HL-60 (cell line): ENCODE data around the gene PLA2G6.
"Not testable (repeated sequence)": the region's sequence is repeated elsewhere in the genome, so short reads cannot be mapped to it uniquely, and the experiment has no call there.

Experiments used
- DNase-seq, 2 experiments: peaks; one replicate each; pipeline ENCODE4 v3.0.0-alpha.2; 2010 to 2020; ENCODE audit warnings: low read depth in 1 of 2, low spot score in 1 of 2
- H3K27ac ChIP-seq: fragments of 250-450 bp; sonication (Bioruptor Pico); replicated peaks from 2 replicates; pipeline ENCODE4 v1.5.1; 2020; ENCODE audit warnings: mild to moderate bottlenecking, moderate library complexity
- H3K27me3 ChIP-seq: fragments of 250-450 bp; sonication (Bioruptor Pico); 2 replicates; pipeline ENCODE4 v1.5.1; 2021; ENCODE audit warnings: mild to moderate bottlenecking, moderate library complexity; ENCODE audit not compliant: insufficient read depth, poor library complexity, severe bottlenecking
- H3K4me3 ChIP-seq: replicated peaks from 2 replicates; pipeline ENCODE4 v1.5.1; 2011; ENCODE audit warnings: mild to moderate bottlenecking, control low read depth, low read length; ENCODE audit not compliant: insufficient read depth
- CTCF ChIP-seq: IDR thresholded peaks from one replicate; pipeline ENCODE4 v1.5.1; 2011; ENCODE audit warnings: low read length, control low read depth, inconsistent platforms; ENCODE audit not compliant: insufficient read depth
- GABPA ChIP-seq: IDR thresholded peaks from 2 replicates; pipeline ENCODE4 v1.6.1; 2012; ENCODE audit warnings: low read depth
- POLR2AphosphoS5 ChIP-seq: IDR thresholded peaks from 2 replicates; pipeline ENCODE4 v1.6.1; 2012; ENCODE audit warnings: low read depth
- REST ChIP-seq: IDR thresholded peaks from 2 replicates; pipeline ENCODE4 v1.6.1; 2012; ENCODE audit warnings: low read depth; ENCODE audit not compliant: insufficient replicate concordance
- SPI1 ChIP-seq: IDR thresholded peaks from 2 replicates; pipeline ENCODE4 v1.6.1; 2012; ENCODE audit warnings: low read depth, mild to moderate bottlenecking, borderline replicate concordance

Gene PLA2G6

GRCh38 chr22:38155703-38156102, 25.9 kb downstream of the PLA2G6 start:
- DNase-seq: no peak
- H3K27ac ChIP-seq: no peak overlapping the region
- TF ChIP-seq CTCF: no peak
- no peak for TF ChIP-seq POLR2AphosphoS5
- no peak for TF ChIP-seq SPI1
- TF ChIP-seq REST: no peak
- no peak for TF ChIP-seq GABPA
- H3K27me3 ChIP-seq: no peaks in the 10 kb centered on the region
- H3K4me3 ChIP-seq: no peak overlapping the region

GRCh38 chr22:38154563-38154915, 27.1 kb downstream of the PLA2G6 start:
- H3K4me3 ChIP-seq, DNase-seq, H3K27ac ChIP-seq, H3K27me3 ChIP-seq: not testable (repeated sequence)

- Histone ChIP-seq H3K4me3 (no peak overlapping the region), H3K27ac (no peak overlapping the region), H3K27me3 (no peaks in the 10 kb centered on the region)
- DNase-seq: no peak
- no peak for TF ChIP-seq POLR2AphosphoS5
- no peak for TF ChIP-seq CTCF
- no peak for TF ChIP-seq GABPA
- no peak for TF ChIP-seq REST
- no peak for TF ChIP-seq SPI1
These were observed 27.6 kb downstream of the PLA2G6 start for GRCh38 chr22:38153821-38154562.

GRCh38 chr22:38151126-38151500, 30.5 kb downstream of the PLA2G6 start:
- no peak overlapping the region for H3K27ac ChIP-seq
- H3K4me3 ChIP-seq: no peak overlapping the region
- no peak for TF ChIP-seq POLR2AphosphoS5
- no peak for TF ChIP-seq SPI1
- TF ChIP-seq REST: no peak
- no peak for TF ChIP-seq GABPA
- no peak for TF ChIP-seq CTCF
- no peaks in the 10 kb centered on the region for H3K27me3 ChIP-seq
- no peak for DNase-seq
